ENCODE measurements around the gene PTPRN2. TPM values are rescaled to one million over a fixed set of nuclear protein-coding genes. Genes with fewer than 3 reads are reported as not detected.

PTPRN2 gene
- total and polyA plus RNA-seq, 7 donors = 0.47 to 0.82 (median 0.51) TPM

GRCh38 chr7:158403013-158403821 lies 184.4 kb downstream of the PTPRN2 start:
- no peak for DNase-seq
- 69 to 72% (median 70%) methylated on average over 21 of the region's 21 CpGs for WGBS, 3 donors
- Histone ChIP-seq H3K4me1 (no peaks in the 10 kb centered on the region), H3K9me3 (peaks cover 3% of the 10 kb centered on the region), H3K27ac (no peak overlapping the region), H3K4me3 (no peak overlapping the region), H3K27me3 (ENCODE audit: insufficient read depth in 3 of 3, low read length in 2 of 3) (peaks cover 0 to 4% (median 0%) of the 10 kb centered on the region in 3 donors), H3K36me3 (ENCODE audit: insufficient read depth in 1 of 2, low read depth in 1 of 2) (no peaks in the 10 kb centered on the region)
- TF ChIP-seq CTCF (IDR thresholded peaks at IDR 0.05) = no peak
- intact Hi-C loops (cut with DNase I) = no loop called here
- no peak for ATAC-seq

- no peak overlapping the region for H3K4me3 ChIP-seq
- H3K9me3 ChIP-seq = peaks cover 3% of the 10 kb centered on the region
- peaks cover 0 to 4% (median 0%) of the 10 kb centered on the region in 3 donors for H3K27me3 ChIP-seq (ENCODE audit: insufficient read depth in 3 of 3, low read length in 2 of 3)
- no peaks in the 10 kb centered on the region for H3K36me3 ChIP-seq (ENCODE audit: insufficient read depth in 1 of 2, low read depth in 1 of 2)
- intact Hi-C loops (cut with DNase I) = no loop called here
- WGBS, 3 donors = 12 to 27% (median 23%) methylated on average over 11 of the region's 11 CpGs
- H3K4me1 ChIP-seq = no peaks in the 10 kb centered on the region
- DNase-seq = no peak
- H3K27ac ChIP-seq = no peak overlapping the region
- ATAC-seq = no peak
- TF ChIP-seq CTCF (IDR thresholded peaks at IDR 0.05) = no peak
Measured at GRCh38 chr7:158402471-158402870, 185.2 kb downstream of the PTPRN2 start.

GRCh38 chr7:158401826-158402225 lies 185.8 kb downstream of the PTPRN2 start:
- TF ChIP-seq CTCF (IDR thresholded peaks at IDR 0.05) = no peak
- ATAC-seq = no peak

GRCh38 chr7:158401295-158401694 lies 186.3 kb downstream of the PTPRN2 start:
- WGBS, 3 donors = 67 to 82% (median 75%) methylated on average over 8 of the region's 8 CpGs
- no peak for ATAC-seq
- Histone ChIP-seq H3K36me3 (ENCODE audit: insufficient read depth in 1 of 2, low read depth in 1 of 2) (no peaks in the 10 kb centered on the region), H3K27ac (no peak overlapping the region), H3K4me1 (no peaks in the 10 kb centered on the region), H3K4me3 (no peak overlapping the region), H3K9me3 (peaks cover 3% of the 10 kb centered on the region), H3K27me3 (ENCODE audit: insufficient read depth in 3 of 3, low read length in 2 of 3) (peaks cover 0 to 4% (median 0%) of the 10 kb centered on the region in 3 donors)
- no peak for TF ChIP-seq CTCF (IDR thresholded peaks at IDR 0.05)
- DNase-seq = no peak
- intact Hi-C loops (cut with DNase I) = no loop called here

More at GRCh38 chr7:158401826-158402225, 185.8 kb downstream of the PTPRN2 start:
- DNase-seq = no peak
- Histone ChIP-seq H3K27me3 (ENCODE audit: insufficient read depth in 3 of 3, low read length in 2 of 3) (peaks cover 0 to 4% (median 0%) of the 10 kb centered on the region in 3 donors), H3K36me3 (ENCODE audit: insufficient read depth in 1 of 2, low read depth in 1 of 2) (no peaks in the 10 kb centered on the region), H3K4me1 (no peaks in the 10 kb centered on the region), H3K9me3 (peaks cover 3% of the 10 kb centered on the region), H3K27ac (no peak overlapping the region), H3K4me3 (no peak overlapping the region)
- intact Hi-C loops (cut with DNase I) = no loop called here
- WGBS, 3 donors = 72 to 81% (median 74%) methylated on average over 10 of the region's 10 CpGs

Measured in psoas muscle (tissue), 8 donors.